NCI-H2227 (cell line): ENCODE data around the gene MINAR1.

ENCODE experiments used
- DNase-seq: peaks from one replicate; lab custom pipeline; 2025; ENCODE audit not compliant: unreplicated experiment; lab: John Stamatoyannopoulos, UW

Gene MINAR1

GRCh38 chr15:79430901-79431635, 1.1 kb upstream of the MINAR1 start:
- DNase-seq: peak; percentile 6

GRCh38 chr15:79432345-79433275, 474 bp downstream of the MINAR1 start:
- peak; percentile 12 for DNase-seq

GRCh38 chr15:79433276-79433990, 1.3 kb downstream of the MINAR1 start:
- no peak for DNase-seq

- no peak for DNase-seq
These were observed 2.2 kb downstream of the MINAR1 start for GRCh38 chr15:79434361-79434760.

- DNase-seq: no peak
These were observed 4.1 kb downstream of the MINAR1 start for GRCh38 chr15:79436037-79436780.

DNA sequence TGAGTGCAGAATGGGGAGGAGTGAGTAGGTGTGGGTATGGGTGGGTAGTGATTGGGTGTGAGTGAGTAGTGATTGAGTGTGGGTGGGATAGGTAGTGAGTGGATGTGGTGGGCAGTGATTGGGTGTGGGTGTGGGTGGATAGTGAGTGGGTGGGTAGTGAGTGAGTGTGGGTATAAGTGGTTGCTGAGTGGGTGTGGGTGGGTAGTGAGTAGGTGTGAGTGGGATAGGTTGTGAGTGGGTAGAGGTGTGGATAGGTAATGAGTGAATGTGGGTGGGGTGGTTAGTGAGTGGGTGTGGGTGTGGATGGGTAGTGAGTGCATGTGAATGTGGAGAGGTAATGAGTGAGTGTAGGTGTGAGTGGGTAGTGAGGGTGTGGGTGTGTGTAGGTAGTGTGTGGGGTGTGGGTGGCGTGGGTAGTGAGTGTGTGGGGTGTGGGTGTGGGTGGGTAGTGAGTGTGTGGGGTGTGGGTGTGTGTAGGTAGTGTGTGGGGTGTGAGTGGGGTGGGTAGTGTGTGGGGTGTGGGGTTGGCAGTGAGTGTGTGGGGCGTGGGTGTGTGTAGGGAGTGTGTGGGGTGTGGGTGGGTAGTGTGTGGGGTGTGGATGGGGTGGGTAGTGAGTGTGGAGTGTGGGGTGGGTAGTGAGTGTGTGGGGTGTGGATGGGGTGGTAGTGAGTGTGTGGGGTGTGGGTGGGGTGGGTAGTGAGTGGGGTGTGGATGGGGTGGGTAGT, 5.3 kb downstream of the MINAR1 start:
- DNase-seq: no peak

GRCh38 chr15:79439236-79439635, 7.1 kb downstream of the MINAR1 start:
- no peak for DNase-seq

GRCh38 chr15:79440355-79440908, 8.3 kb downstream of the MINAR1 start:
- no peak for DNase-seq

- DNase-seq: no peak
These were observed 10.8 kb downstream of the MINAR1 start for GRCh38 chr15:79442911-79443310.

DNA sequence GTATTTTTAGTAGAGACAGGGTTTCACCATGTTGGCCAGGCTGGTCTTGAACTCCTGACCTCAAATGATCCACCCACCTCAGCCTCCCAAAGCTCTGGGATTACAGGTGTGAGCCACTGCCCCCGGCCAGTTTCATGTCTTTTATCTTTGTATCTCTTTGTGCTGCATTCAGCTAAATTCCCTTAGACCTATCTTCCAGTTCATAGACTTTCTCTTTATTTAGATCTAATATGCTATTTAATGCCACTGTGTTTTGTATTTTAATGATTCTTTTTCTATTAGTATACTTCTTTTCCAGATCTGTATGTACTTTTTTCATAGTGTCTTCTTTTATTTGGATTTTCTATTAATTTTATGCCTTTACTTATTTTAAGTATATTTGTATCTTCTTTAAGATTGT, 14.9 kb downstream of the MINAR1 start:
- no peak for DNase-seq

- DNase-seq: no peak
These were observed 18.5 kb downstream of the MINAR1 start for GRCh38 chr15:79450648-79451047.

GRCh38 chr15:79451361-79451999, 19.3 kb downstream of the MINAR1 start:
- no peak for DNase-seq

DNA sequence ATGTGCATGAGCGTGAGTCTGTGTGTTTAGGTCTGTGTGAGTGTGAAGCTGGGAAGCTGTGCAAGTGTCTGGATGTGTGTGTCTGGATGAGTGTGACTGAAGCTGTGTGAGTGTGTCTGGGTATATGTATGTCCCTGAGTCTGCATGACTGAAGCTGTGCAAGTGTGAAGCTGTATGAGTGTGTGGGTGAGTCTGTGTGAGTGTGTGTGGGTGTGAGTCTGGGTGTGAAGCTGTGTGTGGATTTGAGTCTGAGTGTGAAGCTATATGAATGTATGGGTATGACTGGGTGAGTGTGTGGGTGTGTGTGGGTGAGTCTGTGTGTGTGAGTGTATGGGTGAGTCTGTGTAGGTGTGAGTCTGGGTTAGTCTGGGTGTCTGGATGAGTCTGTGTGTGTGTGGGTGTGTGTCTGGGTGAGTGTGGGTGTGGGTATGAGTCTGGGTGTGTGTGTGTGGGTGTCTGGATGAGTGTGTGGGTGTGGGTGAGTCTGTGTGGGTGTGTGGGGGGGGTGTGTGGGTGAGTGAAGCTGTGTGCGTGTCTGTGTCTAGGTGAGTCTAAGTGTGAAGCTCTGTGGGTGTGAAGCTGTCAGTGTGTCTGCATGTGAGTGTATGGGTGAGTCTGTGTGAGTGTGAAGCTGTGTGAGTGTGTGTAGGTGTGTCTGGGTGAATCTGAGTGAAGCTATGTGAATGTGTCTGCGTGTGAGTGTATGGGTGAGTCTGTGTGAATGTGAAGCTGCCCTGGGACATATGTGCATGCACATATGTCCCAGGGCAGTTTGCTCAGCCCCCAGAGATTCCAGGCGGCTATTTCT, 20.3 kb downstream of the MINAR1 start:
- DNase-seq: no peak

DNA sequence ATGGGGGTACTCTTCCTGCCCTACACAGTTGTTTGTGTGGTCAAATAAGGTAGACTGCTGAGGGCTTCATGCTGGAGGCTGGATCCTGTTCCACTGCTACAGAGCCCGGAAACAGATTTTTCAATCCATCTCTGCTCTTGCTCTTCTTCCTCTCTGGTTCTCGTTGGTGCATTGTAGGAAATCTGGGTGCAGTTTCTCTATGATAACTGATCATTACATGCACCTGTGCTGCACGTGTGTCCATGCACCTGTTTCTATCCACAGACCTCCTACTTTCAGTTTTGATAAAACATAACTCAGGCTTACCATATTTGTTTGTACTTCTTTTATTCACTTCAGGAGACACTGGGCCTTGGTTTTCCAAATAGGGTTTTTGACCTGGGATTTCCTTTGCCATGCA, 21.3 kb downstream of the MINAR1 start:
- DNase-seq: no peak

DNA sequence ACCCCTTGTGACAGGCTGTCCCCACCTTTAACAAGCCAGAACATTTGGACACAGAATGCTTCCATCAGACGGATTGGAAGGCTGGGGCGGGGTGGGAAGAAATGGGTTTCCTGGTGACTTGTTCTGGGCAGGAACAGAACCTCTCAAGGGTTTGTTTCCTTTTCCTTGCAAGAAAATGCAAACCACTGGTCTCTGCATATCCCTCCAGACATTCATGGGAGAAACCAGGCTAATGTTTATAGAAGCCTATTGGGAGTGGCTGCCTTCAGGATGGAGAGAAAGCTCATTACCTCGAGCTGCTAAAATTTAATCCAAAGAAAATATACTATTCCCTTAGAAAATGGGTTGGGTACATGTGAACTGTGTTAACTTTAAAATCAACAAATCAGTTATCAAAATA, 21.9 kb downstream of the MINAR1 start:
- DNase-seq: no peak

GRCh38 chr15:79455361-79455760, 23.2 kb downstream of the MINAR1 start:
- DNase-seq: no peak

GRCh38 chr15:79455943-79456342, 23.8 kb downstream of the MINAR1 start:
- no peak for DNase-seq

GRCh38 chr15:79458491-79458890, 26.4 kb downstream of the MINAR1 start:
- DNase-seq: no peak

DNA sequence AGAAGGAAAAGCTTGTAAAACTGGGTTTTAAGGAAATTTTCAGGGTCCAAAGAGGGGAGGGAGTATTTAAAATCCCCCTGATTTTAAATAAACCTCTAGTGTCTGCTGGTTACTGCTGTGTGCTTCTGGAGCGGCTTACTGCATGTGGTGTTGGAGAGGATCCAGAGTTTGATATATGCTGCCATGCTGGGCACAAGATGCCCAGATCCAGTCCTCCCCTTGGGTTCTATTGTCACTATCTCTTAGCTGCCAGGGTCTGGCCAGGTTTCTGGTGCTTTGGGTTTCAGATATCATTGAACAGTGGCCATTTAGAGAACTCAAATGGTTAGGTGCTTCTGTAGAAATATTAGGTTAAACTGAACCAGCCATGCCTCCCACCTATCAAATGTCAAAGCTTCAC, 27.5 kb downstream of the MINAR1 start:
- DNase-seq: no peak
